ENCODE measurements around the gene KLF15. TPM values are rescaled to one million over a fixed set of nuclear protein-coding genes. Genes with fewer than 3 reads are reported as not detected.

KLF15 gene
- total and polyA plus RNA-seq, 2 donors (not counting 1 experiment from before 2014, with no cell fraction given) = 0.10 to 2.2 TPM

DNA sequence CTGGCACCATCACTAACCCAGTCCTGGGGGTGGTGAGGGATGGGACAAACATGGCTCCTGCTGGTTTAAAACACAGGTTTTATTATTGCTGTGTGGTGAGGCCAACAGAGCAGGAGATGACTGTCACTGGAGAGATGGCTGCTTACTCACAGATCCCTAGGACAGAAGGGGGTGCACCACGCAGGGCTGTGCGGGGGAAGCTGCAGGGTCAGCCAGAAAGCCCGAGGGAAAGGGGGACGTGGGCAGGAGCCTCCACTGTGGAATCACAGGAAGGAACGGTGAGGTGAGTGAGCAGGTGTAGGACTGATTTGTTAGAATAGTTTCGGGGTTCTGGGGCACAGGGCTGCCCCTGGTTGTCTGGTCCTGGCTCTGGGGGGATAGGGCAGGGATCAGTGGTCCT is 45.0 kb upstream of the KLF15 start:
- Histone ChIP-seq H4K20me1 (ENCODE audit: control insufficient read depth, insufficient read depth, low read length, poor library complexity, severe bottlenecking) (no peaks in the 10 kb centered on the region), H3K79me2 (ENCODE audit: control insufficient read depth, insufficient read depth, low read length) (no peaks in the 10 kb centered on the region), H3K9me3 (ENCODE audit: control extremely low read depth in 1 of 3, control insufficient read depth in 2 of 3, insufficient read depth in 1 of 3, low read length in 2 of 3) (peaks cover 0 to 35% (median 9%) of the 10 kb centered on the region in 3 donors), H3K4me1 (ENCODE audit: control insufficient read depth in 2 of 2, insufficient read depth in 2 of 2, low read length in 2 of 2) (no peaks in the 10 kb centered on the region), H2AFZ (ENCODE audit: insufficient read depth, low read depth, low read length, poor library complexity, severe bottlenecking) (no peak overlapping the region), H3K27ac (ENCODE audit: low read length in 2 of 2) (no peak overlapping the region), H3K4me3 (ENCODE audit: control extremely low read depth in 1 of 5, extremely low read depth in 1 of 5, insufficient read depth in 1 of 5, low read depth in 2 of 5, low read length in 4 of 5) (no peak overlapping the region), H3K4me2 (replicated peaks; ENCODE audit: low read depth, low read length, poor library complexity, severe bottlenecking) (no peak overlapping the region), H3K27me3 (replicated peaks in 1 of 4; ENCODE audit: control extremely low read depth in 1 of 4, control insufficient read depth in 3 of 4, insufficient read depth in 4 of 4, low read length in 3 of 4) (peaks cover 0 to 10% (median 1%) of the 10 kb centered on the region in 4 experiments), H3K9ac (ENCODE audit: low read length) (no peak overlapping the region), H3K36me3 (replicated peaks in 1 of 2; ENCODE audit: control extremely low read depth in 1 of 2, control insufficient read depth in 1 of 2, extremely low read depth in 1 of 2, insufficient read depth in 2 of 2, low read length in 1 of 2) (no peaks in the 10 kb centered on the region)
- ATAC-seq (ENCODE audit: low read depth) = no peak
- 79% methylated on average over 6 of the region's 6 CpGs for WGBS (ENCODE audit: insufficient coverage)
- peaks cover 5% of the 10 kb centered on the region for H3K4me1 Mint-ChIP-seq
- TF ChIP-seq EZH2 (IDR thresholded peaks at IDR 0.05; ENCODE audit: borderline replicate concordance, insufficient read depth, low read depth, low read length, poor library complexity, severe bottlenecking) = no peak
- TF ChIP-seq, protein P1, sequence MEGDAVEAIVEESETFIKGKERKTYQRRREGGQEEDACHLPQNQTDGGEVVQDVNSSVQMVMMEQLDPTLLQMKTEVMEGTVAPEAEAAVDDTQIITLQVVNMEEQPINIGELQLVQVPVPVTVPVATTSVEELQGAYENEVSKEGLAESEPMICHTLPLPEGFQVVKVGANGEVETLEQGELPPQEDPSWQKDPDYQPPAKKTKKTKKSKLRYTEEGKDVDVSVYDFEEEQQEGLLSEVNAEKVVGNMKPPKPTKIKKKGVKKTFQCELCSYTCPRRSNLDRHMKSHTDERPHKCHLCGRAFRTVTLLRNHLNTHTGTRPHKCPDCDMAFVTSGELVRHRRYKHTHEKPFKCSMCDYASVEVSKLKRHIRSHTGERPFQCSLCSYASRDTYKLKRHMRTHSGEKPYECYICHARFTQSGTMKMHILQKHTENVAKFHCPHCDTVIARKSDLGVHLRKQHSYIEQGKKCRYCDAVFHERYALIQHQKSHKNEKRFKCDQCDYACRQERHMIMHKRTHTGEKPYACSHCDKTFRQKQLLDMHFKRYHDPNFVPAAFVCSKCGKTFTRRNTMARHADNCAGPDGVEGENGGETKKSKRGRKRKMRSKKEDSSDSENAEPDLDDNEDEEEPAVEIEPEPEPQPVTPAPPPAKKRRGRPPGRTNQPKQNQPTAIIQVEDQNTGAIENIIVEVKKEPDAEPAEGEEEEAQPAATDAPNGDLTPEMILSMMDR (IDR thresholded peaks at IDR 0.05) = no peak
- ChIA-PET CTCF (no interaction called here), POLR2A (no interaction called here)
- no peak for DNase-seq
- intact Hi-C loops (cut with micrococcal nuclease) = no loop called here
- H3K4me3 Mint-ChIP-seq = no peak overlapping the region
- peaks cover 22% of the 10 kb centered on the region for H3K27me3 Mint-ChIP-seq
- H3K27ac Mint-ChIP-seq = peak overlapping the region; percentile 20
- peaks cover 8% of the 10 kb centered on the region for H3K9me3 Mint-ChIP-seq (ENCODE audit: insufficient read depth)

- TF ChIP-seq, protein P1 (IDR thresholded peaks at IDR 0.05) = no peak
- no peak for TF ChIP-seq EZH2 (IDR thresholded peaks at IDR 0.05; ENCODE audit: borderline replicate concordance, insufficient read depth, low read depth, low read length, poor library complexity, severe bottlenecking)
- H2AFZ ChIP-seq (ENCODE audit: insufficient read depth, low read depth, low read length, poor library complexity, severe bottlenecking) = no peak overlapping the region
- H3K27ac ChIP-seq (ENCODE audit: low read length in 2 of 2) = no peak overlapping the region
- no peaks in the 10 kb centered on the region for H3K4me1 ChIP-seq (ENCODE audit: control insufficient read depth in 2 of 2, insufficient read depth in 2 of 2, low read length in 2 of 2)
- H3K4me2 ChIP-seq (replicated peaks; ENCODE audit: low read depth, low read length, poor library complexity, severe bottlenecking) = no peak overlapping the region
- peaks cover 0 to 32% (median 9%) of the 10 kb centered on the region in 3 donors for H3K9me3 ChIP-seq (ENCODE audit: control extremely low read depth in 1 of 3, control insufficient read depth in 2 of 3, insufficient read depth in 1 of 3, low read length in 2 of 3)
- DNase-seq (no peak), ATAC-seq (ENCODE audit: low read depth) (no peak)
- no peaks in the 10 kb centered on the region for H4K20me1 ChIP-seq (ENCODE audit: control insufficient read depth, insufficient read depth, low read length, poor library complexity, severe bottlenecking)
- peaks cover 22% of the 10 kb centered on the region for H3K27me3 Mint-ChIP-seq
- WGBS (ENCODE audit: insufficient coverage) = 81% methylated on average over 8 of the region's 8 CpGs
- POLR2A ChIA-PET = no interaction called here
- peaks cover 0 to 5% (median 0%) of the 10 kb centered on the region in 4 experiments for H3K27me3 ChIP-seq (replicated peaks in 1 of 4; ENCODE audit: control extremely low read depth in 1 of 4, control insufficient read depth in 3 of 4, insufficient read depth in 4 of 4, low read length in 3 of 4)
- H3K4me3 Mint-ChIP-seq = no peak overlapping the region
- H3K79me2 ChIP-seq (ENCODE audit: control insufficient read depth, insufficient read depth, low read length) = no peaks in the 10 kb centered on the region
- no peak overlapping the region for H3K9ac ChIP-seq (ENCODE audit: low read length)
- H3K36me3 ChIP-seq (replicated peaks in 1 of 2; ENCODE audit: control extremely low read depth in 1 of 2, control insufficient read depth in 1 of 2, extremely low read depth in 1 of 2, insufficient read depth in 2 of 2, low read length in 1 of 2) = no peaks in the 10 kb centered on the region
- H3K27ac Mint-ChIP-seq = no peak overlapping the region
- no peak overlapping the region for H3K4me3 ChIP-seq (ENCODE audit: control extremely low read depth in 1 of 5, extremely low read depth in 1 of 5, insufficient read depth in 1 of 5, low read depth in 2 of 5, low read length in 4 of 5)
- H3K9me3 Mint-ChIP-seq (ENCODE audit: insufficient read depth) = peaks cover 8% of the 10 kb centered on the region
- peaks cover 5% of the 10 kb centered on the region for H3K4me1 Mint-ChIP-seq
- intact Hi-C loops (cut with micrococcal nuclease) = no loop called here
- CTCF ChIA-PET = no interaction called here
These were observed 44.5 kb upstream of the KLF15 start for GRCh38 chr3:126401611-126402160.

Data from B cell (primary cell).